ENCODE data around the gene ADAMTS6.
"Not testable (repeated sequence)": the region's sequence is repeated elsewhere in the genome, so short reads cannot be mapped to it uniquely, and the experiment has no call there.

ADAMTS6 gene

DNA sequence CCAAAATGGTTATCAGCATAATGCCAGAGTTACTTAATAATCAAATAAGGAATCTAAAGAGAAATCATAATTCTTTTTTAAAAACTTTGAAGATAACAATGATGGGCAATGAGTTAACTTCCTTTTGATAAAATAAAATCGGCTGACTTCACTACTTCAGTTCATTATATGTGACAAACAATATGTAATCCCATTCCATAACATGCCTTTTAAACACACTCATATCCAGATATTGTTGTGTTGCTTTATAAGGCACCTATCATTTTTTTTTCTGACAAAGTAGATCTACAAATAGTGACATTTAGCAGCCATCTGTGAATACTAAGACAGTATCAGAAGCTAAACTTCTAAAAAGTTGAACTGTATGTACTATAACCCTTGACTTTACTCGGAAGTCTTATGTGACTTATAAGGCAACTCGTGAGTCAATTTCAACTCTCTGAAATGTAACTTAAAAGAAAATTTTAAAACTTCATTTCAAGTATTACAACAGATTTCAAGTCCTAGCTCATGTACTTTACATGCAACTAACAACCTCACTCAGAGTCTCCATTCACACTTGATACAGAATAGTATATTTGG, 7.5 kb downstream of the ADAMTS6 start:
- no peak for DNase-seq (ENCODE audit: low spot score)

DNA sequence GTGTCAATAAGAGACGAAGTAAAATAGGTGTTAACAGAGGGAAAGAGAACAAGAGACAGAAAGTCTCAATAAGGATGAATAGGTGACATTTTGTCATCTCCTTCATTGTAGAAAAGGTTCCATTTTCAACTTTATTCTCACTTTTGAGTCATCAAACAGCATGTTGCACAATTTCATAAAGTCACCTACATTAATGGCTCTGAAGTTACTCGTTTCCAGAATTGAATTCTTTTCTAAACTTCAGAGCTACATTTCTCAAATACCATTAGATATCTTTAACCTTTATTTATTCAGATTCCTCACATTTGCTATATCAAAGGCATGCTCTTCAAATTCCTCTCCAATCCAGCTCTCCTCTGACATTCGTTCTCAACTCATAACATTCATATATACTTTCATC, 13.1 kb downstream of the ADAMTS6 start:
- no peak for DNase-seq (ENCODE audit: low spot score)

DNA sequence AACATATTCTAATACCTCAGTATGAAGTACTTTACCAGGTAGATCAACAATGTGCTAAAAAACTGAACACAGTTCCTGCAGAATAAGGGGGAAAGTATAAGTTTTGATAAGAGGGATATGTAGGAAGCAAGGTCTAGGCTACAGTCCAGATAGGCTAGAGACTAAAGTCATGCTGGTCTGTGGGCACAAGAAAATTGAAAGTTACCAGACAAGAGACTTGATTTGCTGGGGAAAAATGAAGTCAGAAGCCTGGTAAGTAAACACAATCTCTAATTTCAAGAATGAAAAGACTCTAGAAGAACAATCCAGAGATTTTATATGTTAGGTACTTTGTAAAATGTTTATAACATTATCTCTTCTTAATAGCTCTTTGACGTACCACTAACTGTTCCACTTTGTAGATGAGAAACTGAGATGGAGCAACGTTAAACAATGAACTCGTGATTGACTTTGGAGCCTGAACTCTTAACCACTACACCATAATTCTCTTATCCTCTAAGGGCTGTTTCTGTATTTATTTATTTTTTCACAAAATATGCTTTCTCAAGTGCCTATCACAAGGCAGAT, 19.5 kb downstream of the ADAMTS6 start:
- DNase-seq (ENCODE audit: low spot score), result no peak

DNA sequence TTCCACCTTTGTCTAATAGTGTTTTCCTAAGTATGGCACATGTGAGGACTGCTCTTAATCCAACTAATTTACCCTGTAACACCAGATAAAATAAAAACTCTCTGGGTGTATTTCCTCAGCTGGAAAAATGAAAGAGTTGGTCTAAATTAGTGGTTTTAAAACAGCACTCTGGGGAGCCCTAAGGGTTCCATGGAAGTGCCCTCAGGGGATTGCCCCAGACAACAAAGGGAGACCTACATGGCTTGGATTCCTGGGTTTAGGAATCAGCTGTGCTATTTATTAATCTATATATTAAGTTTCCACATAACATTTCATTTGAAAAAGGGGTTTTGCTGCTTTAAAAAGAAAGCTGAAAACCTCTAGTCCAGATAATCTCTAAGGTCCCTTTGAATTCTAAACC, 20.2 kb downstream of the ADAMTS6 start:
- no peak for DNase-seq (ENCODE audit: low spot score)

DNA sequence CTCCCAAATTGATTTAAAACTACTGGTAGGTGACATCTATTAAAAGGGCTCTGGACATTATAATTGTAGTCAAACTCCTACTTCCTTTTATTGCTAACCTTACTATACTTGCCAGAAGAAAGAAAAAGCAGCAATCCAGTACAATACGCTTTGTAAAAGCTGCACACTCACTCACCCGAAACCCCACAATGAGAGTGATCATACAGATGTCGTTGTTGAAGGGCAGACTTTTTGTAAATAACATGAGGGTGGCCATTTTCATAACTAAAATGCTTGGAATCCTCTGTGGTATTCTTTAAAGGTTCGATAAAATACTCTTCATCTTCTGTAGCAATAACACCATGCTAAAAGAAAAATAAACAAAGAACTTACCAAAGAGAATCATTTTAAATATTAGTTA, 21.7 kb downstream of the ADAMTS6 start:
- DNase-seq (ENCODE audit: low spot score), result no peak

DNA sequence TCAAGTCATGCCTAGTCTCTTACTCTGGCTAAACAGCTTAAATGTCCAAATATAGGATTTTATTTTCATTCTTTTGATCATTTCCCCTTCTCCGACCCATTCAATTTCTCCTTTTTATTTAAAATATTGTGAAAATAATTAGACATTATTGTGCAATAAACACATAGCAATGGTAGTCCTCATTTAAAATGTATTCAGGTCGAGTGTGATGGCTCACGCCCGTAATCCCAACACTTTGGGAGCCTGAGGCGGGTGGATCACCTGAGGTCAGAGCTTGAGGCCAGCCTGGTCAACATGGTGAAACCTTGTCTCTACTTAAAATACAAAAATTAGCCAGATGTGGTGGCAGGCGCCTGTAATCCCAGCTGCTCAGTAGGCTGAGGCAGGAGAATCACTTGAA, 26.7 kb downstream of the ADAMTS6 start:
- no peak for DNase-seq (ENCODE audit: low spot score)

DNA sequence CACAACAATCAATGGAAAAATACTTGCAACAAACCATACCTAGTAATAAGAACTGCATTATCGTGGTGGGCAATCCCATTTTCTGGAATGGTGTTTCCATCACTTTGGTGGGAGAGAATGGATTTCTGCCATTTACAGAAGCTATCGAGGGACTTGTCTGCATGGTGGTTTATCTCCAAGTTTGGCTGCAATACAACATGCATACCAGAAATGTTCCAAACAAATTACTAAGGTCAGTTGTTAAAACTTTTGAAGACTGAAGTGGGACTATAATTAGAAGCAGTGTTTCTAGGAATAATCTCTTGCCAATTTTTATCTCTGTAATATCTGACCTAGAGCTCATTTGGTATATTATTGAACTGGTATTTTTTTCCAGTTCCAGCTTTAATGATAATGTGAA, 30.3 kb downstream of the ADAMTS6 start:
- no peak for DNase-seq (ENCODE audit: low spot score)

DNA sequence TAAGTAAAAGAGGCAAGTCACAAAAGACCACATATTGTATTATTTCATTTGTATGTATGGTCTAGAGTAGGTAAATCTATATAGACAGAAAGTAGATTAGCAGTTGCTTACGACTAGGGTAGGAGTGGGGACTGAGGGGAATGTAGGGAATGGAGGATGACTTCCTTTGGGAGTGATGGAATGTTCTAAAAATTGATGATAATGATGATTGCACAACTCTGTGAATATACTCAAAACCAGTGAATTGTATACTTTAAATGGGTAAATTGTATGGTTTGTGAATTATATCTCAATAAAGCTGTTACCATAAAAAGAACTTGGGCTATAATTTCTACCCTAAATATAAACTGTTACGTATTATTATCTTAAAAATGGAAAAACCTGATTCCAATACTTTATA, 35.0 kb downstream of the ADAMTS6 start:
- DNase-seq (ENCODE audit: low spot score), result no peak

DNA sequence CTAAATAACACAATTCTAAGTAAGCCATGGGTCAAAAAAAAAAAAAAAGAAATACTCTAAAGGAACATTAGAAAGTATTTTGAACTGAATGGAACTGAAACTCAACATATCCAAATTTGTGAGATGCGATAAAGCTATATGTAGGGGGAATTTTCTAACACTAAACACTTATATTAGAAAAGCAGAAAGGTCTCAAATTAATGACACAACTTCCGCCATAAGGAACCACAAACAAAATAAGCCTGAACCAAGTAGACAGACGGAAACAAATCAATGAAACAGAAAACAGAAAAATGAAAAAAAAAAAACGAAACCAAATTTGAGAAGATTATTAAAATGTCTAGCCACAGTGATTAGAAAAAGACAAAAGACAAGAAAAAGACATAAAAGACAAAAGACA, 39.9 kb downstream of the ADAMTS6 start:
- no peak for DNase-seq (ENCODE audit: low spot score)

DNA sequence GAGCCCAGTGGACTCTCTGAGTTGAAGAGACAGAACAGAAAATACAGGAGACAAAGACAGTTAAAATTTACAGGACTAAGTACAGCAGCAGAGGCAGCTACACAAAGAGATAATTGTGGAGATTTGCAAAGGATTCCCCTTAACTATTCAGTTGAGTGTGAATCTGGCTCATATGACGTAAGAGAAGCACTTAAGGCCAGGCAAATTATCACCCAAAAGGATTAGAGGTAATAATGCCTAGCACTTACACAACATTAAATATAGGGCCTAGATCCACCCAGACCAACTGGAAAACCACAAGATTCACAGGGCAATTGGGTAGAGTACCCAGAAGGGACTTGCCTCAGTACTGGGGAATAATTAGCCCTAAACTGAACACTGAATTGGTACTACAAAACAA, 41.3 kb downstream of the ADAMTS6 start:
- no peak for DNase-seq (ENCODE audit: low spot score)

DNA sequence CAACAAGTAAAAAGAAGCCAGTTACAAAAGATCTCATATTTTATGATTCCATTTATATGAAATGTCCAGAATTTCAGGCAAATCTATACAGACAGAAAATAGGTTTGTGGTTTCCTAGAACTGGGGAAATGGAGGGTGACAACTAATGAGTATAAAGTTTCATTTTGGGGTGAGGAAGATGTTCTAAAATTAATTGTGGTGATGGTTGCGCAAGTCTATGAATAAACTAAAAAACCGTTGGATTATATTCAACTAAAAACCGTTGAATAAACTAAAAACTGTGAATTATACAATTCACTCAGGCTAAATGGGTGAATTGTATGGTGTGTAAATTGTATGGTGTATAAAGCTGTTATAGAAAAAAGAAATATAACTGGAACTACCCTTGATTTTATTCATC, 47.6 kb downstream of the ADAMTS6 start:
- DNase-seq (ENCODE audit: low spot score), result no peak

DNA sequence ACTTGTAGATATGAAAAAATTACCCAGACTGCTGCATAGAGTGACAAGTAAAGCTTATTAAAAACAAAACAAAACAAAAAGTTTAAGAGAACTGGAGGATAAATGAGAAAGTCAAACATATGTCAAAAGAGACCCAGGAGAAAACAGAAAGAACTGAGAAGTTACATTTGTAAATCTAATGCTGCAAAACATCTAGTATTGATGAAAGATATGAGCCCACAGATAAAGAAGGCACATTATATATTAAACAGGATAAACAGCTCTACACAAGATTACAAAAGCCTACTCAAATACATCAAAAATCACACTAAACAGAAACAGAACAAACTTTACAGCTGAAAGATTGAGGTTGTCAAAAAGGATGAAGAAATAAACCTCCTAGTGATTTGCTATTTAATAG, 55.1 kb downstream of the ADAMTS6 start:
- DNase-seq (ENCODE audit: low spot score), result no peak

DNA sequence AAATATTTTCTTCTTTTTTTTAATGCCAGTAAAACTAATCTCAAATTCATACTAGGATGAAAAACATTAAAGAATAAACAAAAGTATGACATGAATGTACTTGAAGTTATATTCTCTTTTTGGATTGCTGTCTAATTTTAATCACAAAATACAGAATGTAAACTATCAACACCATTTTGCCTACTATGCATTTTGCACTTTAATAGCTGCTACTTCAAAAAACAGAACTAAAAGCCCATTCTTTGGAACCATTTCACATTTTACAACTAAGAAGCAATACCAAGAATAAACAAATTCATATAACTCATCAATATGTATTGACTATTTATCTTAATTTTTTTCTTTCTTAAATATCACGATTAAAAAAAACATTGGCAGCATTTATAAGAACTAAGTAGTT, 58.1 kb downstream of the ADAMTS6 start:
- DNase-seq (ENCODE audit: low spot score), result no peak

DNA sequence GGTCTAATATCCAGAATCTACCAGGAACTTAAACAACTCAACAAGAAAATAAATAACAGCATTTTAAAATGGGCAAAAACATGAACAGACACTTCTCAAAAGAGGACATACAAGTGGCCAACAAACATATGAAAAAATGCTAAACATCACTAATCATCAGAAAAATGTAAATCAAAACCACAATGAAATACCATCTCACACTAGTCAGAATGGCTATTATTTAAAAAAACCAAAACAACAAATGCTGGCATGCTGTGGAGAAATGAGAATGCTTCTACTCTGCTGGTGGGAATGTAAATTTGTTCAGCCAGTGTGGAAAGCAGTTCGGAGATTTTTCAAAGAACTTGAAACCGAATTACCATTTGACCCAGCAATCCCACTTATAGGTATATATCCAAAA, 63.1 kb downstream of the ADAMTS6 start:
- DNase-seq (ENCODE audit: low spot score), result no peak

DNA sequence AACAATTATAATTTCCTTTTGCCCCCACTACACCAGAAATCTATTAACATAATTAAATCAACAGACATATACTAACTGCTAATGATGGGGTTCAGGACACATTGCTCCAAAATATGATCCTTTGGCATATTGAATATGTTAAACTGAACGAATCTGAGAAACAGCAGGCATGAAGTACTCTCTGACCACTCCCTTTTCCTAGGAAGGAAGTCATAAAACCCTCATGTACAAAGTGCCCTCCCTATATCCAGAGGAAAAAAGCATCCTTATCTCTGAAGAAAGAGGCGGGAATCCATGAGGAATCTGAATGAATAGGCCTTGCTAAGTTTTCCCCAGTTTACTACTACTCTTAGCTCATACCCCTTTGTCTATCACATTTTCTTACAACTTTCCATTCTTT, 67.9 kb downstream of the ADAMTS6 start:
- DNase-seq (ENCODE audit: low spot score), result no peak

DNA sequence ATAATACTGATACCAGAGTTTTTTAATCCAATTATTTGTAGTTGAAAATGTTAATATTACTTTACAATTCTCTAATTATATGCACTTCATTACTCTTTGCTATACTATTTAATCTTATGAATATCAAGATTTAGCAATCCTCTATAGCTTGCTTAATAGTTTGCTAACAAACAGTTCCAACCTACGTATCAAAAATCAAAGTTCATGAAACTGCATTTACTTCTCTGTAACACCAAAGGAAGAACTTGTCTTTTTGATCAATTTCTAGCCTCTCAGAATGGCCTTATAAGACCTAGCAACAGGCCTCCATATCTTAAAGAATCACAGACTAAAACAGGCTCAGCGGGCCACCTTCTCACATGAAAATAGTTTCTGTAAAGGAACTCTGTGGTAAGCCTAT, 68.9 kb downstream of the ADAMTS6 start:
- no peak for DNase-seq (ENCODE audit: low spot score)

DNA sequence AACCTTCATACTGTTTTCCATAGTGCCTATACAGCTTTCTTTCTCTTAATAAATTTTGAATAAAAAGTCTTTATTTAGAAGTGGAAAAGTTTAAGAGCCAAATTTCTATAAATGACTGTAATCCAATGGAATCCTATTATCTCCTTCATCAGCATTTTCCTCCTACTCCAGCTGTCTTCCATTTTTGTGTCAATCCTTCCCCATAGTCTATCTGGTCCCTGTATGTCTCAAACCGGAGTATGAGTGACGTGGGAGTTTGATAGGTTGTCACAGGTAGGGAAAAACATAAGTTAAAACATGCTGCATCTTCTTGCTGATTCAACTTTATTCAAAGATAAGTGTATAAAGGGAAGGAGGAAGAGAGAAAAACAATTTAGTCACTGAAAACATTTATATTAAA, 70.4 kb downstream of the ADAMTS6 start:
- DNase-seq (ENCODE audit: low spot score), result no peak

DNA sequence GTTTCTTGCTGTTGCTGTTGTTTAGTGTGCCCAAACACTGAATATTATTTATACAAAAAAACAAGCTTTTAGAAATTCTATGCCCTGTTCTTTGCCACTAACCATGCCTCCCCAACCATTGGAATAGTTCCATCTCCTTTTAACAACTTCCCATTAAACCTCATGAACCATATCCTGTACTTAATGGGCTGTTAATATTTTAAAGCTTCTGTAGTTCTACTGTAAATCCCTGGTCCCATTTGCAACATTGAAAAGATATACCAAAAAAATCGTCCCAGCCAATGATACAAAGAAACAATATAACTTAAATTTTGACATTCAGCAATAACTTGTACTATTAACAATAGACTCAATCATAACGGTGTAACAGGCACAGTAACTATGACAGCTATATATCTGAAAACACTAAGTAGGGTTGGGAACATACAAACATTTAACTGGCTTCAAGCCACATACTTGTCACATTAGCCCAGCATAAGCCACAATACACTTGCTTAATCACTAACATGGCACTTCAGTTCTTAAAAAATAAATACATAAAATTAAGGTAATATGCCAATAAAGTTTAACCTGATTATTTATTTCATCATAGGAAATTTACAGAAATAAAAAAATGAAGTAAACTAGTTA, 86.1 kb downstream of the ADAMTS6 start:
- DNase-seq (ENCODE audit: low spot score), result no peak

DNA sequence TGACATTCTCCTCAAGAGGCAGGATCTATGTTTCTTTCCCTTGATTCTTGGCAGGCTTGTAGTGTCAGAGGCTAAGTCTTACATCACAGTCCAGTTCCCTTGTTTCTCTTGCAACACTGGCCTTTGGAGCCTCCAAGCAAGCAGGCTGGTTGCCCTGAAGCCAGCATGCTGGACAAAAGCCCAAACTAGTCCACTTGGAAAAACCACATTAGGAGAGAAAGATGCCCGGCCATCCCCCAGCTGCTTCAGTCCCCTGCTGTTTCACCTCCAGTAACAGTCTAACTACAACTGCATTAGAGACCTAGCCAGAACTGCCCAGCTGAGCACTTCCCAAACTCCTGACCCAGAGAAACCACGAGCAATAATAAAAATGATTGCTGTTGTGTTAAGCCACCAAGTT, 87.6 kb downstream of the ADAMTS6 start:
- peak; percentile 9 for DNase-seq (ENCODE audit: low spot score)

DNA sequence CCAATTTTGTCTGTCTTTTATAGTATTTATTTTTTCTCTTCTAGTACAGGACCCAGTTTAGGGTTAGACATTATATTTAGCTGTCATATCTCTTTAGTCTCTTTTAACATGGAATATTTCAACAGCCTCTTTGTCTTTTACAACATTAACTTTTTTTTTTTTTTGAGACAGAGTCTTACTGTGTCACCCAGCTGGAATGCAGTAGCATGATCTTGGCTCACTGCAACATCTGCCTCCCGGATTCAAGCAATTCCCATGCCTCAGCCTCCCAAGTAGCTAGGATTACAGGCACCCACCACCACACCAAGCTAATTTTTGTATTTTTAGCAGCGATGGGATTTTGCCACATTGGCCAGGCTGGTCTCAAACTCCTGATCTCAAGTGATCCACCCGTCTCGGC, 90.1 kb downstream of the ADAMTS6 start:
- no peak for DNase-seq (ENCODE audit: low spot score)

DNA sequence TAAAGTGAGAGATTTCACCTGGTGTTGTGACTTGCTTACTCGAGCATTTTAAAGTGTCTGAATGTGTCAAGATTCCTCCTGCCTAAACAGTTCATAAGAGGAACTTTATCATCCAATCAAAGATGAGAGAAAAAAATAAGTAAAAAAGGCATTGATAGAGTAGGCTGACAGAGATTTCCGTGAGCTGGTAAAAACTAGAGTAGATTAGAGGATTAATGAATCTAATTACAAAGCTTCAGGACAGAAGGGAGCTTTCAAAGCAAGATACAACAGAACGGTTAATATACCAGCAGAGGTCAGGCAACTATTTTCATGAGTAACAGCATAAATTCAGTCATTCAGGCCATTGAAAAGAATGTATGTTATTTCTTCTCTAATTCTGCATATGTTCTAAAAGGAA, 91.5 kb downstream of the ADAMTS6 start:
- DNase-seq (ENCODE audit: low spot score), result no peak

DNA sequence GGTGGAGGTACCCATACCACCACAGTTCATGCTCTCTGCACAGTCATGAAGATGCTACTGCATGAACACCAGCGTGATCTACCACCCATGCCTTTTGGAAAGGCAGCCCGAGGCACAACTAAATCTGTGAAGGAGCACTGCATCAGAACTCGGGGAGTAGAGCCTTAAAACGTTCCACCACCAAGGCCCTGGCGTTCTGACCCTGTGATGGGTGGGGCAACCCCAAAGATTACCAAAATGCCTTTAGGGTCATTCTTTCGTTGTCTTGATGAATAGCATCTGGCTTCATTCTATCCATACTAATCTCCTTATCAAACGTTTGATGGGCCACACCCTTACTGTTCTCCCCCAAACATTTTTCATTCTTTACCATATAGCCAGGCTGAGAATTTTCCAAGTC, 97.9 kb downstream of the ADAMTS6 start:
- DNase-seq (ENCODE audit: low spot score), result no peak

DNA sequence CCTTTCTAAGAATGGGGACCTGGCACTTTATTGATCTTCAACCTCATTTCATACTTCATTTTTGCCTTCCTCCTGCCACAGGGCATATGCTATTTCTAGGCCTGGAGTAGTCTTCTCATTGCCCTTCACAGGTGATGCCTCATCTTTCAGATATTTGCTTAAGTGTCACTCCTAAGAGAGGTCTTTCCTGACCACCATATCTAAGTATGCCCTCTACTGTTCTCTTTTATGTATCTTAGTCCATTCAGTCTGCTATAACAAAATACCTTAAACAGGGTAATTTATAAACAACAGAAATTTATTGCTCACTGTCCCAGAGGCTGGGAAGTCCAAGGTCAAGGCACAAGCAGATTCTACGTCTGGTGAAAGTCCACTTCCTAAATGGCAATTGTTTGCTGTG, 99.1 kb downstream of the ADAMTS6 start:
- DNase-seq (ENCODE audit: low spot score), result no peak

DNA sequence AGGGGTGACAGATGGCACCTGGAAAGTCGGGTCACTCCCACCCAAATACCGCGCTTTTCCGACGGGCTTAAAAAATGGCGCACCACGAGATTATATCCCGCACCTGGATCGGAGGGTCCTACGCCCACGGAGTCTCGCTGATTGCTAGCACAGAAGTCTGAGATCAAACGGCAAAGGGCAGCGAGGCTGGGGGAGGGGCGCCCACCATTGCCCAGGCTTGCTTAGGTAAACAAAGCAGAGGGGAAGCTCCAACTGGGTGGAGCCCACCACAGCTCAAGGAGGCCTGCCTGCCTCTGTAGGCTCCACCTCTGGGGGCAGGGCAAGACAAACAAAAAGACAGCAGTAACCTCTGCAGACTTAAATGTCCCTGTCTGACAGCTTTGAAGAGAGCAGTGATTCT, 111.2 kb downstream of the ADAMTS6 start:
- not testable (repeated sequence) for DNase-seq (ENCODE audit: low spot score)
